Body of pancreas (tissue), 4 donors: ENCODE measurements around the gene TBC1D9B.
A peak's percentile ranks its signal among the peaks of the same experiment; 100 is the strongest.

Source experiments
- CTCF ChIP-seq, 7 experiments: fragments of 450-650 bp in 4 of 7; fragments of 200-600 bp in 3 of 7; sonication (generic) in 3 of 7; IDR thresholded peaks; one replicate each; pipeline ENCODE4 v1.5.1; 2016 to 2019; ENCODE audit warnings: antibody characterized with exemption in 7 of 7
- POLR2A ChIP-seq, 3 donors: fragments of 450-650 bp; IDR thresholded peaks; one replicate each; pipeline ENCODE4 v1.6.1; 2016; ENCODE audit warnings: antibody characterized with exemption in 3 of 3, mild to moderate bottlenecking in 2 of 3

GRCh38 chr5:179818746-179819295 lies 88.9 kb downstream of the TBC1D9B start:
- TF ChIP-seq POLR2A (IDR thresholded peaks at IDR 0.05) = peak; percentile 52 to 78 (median 75)
- no peak for TF ChIP-seq CTCF (IDR thresholded peaks at IDR 0.05)
